ENCODE results near the gene WNT3A.

The WNT3A gene

GRCh38 chr1:228073061-228073856 is 66.5 kb downstream of the WNT3A start:
- DNase-seq: no peak

GRCh38 chr1:228073857-228074545 is 67.2 kb downstream of the WNT3A start:
- no peak for DNase-seq

- no peak for DNase-seq
These were observed 68.3 kb downstream of the WNT3A start for GRCh38 chr1:228074954-228075730.

- DNase-seq: no peak
These were observed 69.0 kb downstream of the WNT3A start for GRCh38 chr1:228075801-228076271.

GRCh38 chr1:228076796-228077430 is 70.1 kb downstream of the WNT3A start:
- DNase-seq: no peak

GRCh38 chr1:228077565-228078330 is 71.0 kb downstream of the WNT3A start:
- no peak for DNase-seq

- DNase-seq: no peak
These were observed 72.2 kb downstream of the WNT3A start for GRCh38 chr1:228079013-228079412.

- DNase-seq: no peak
These were observed 72.9 kb downstream of the WNT3A start for GRCh38 chr1:228079601-228080263.

GRCh38 chr1:228081144-228081543 is 74.3 kb downstream of the WNT3A start:
- peak; percentile 0 for DNase-seq

- peak; percentile 13 for DNase-seq
These were observed 74.9 kb downstream of the WNT3A start for GRCh38 chr1:228081578-228082213.

GRCh38 chr1:228082214-228082917 is 75.6 kb downstream of the WNT3A start, which contains the start of gene ARF1:
TSS of gene ARF1 (plus strand) at chr1:228082708. CDS start at chr1:228097115, 14,407 bp downstream.
- peak; percentile 91 for DNase-seq

- peak; percentile 19 for DNase-seq
These were observed 76.4 kb downstream of the WNT3A start for GRCh38 chr1:228082918-228083870.

- peak; percentile 10 for DNase-seq
These were observed 77.1 kb downstream of the WNT3A start for GRCh38 chr1:228083871-228084278.

GRCh38 chr1:228084325-228084724 is 77.5 kb downstream of the WNT3A start:
- DNase-seq: peak; percentile 22

- DNase-seq: no peak
These were observed 78.0 kb downstream of the WNT3A start for GRCh38 chr1:228084797-228085196.

- peak; percentile 0 for DNase-seq
These were observed 78.6 kb downstream of the WNT3A start for GRCh38 chr1:228085287-228085951.

GRCh38 chr1:228087771-228088251 is 81.0 kb downstream of the WNT3A start:
- peak; percentile 36 for DNase-seq
